ENCODE results near the gene CCDC82.

DNA sequence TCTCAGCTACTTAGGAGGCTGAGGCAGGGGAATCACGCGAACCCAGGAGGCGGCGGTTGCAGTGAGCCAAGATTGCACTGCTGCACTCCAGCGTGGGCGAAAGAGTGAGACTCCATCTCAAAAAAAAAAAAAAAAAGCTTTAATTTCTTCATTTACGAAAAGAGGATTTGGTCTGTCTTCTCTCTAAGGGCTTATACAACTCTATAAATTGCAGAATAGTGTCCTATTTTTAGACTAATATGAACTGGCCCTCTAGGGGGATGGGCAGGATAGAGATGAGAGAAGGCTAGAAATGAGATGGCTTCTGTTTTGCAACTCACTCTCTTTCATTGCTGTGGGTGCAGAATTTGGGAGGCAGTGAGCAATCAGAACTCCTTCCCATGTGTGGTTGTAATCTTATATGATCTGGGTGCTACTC, 58.0 kb downstream of the CCDC82 start:
- TF ChIP-seq EP300 (IDR thresholded peaks at IDR 0.05) (no peak), POLR2A (IDR thresholded peaks at IDR 0.05) (no peak)
- TF ChIP-seq, protein P1, sequence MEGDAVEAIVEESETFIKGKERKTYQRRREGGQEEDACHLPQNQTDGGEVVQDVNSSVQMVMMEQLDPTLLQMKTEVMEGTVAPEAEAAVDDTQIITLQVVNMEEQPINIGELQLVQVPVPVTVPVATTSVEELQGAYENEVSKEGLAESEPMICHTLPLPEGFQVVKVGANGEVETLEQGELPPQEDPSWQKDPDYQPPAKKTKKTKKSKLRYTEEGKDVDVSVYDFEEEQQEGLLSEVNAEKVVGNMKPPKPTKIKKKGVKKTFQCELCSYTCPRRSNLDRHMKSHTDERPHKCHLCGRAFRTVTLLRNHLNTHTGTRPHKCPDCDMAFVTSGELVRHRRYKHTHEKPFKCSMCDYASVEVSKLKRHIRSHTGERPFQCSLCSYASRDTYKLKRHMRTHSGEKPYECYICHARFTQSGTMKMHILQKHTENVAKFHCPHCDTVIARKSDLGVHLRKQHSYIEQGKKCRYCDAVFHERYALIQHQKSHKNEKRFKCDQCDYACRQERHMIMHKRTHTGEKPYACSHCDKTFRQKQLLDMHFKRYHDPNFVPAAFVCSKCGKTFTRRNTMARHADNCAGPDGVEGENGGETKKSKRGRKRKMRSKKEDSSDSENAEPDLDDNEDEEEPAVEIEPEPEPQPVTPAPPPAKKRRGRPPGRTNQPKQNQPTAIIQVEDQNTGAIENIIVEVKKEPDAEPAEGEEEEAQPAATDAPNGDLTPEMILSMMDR (IDR thresholded peaks at IDR 0.05) = no peak
